ENCODE data around the gene SIKE1. TPM values are rescaled to one million over a fixed set of nuclear protein-coding genes. Genes with fewer than 3 reads are reported as not detected.

Gene SIKE1
- total and polyA plus RNA-seq, 2 experiments from 2014 or later = 40.5 to 50.1 TPM

DNA sequence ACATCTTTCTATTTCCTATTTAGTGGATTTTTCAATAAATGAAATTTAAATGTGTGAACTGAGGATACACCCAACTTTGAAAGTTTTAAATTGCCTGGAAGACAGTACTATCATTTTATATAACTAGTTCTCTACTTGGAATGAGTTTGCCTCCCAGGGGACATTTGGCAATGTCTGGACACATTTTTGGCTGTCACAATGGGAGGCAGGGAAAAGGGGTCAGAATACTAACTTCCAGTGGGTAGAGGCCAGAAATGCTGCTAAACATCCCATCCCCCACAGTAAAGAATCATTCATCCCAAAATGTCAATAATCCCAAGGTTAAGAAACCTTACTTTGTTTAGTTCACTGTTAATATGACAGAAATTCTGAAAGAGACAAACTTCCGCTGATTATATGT is 50.7 kb downstream of the SIKE1 start:
- no peaks in the 10 kb centered on the region for H3K36me3 ChIP-seq (replicated peaks; ENCODE audit: insufficient read depth, low read depth)
- TF ChIP-seq EZH2phosphoT487 (IDR thresholded peaks at IDR 0.05; ENCODE audit: low read depth, severe bottlenecking, unreplicated experiment) (no peak), EZH2 (IDR thresholded peaks at IDR 0.05; ENCODE audit: borderline replicate concordance) (no peak)
- TF ChIP-seq, protein P1, sequence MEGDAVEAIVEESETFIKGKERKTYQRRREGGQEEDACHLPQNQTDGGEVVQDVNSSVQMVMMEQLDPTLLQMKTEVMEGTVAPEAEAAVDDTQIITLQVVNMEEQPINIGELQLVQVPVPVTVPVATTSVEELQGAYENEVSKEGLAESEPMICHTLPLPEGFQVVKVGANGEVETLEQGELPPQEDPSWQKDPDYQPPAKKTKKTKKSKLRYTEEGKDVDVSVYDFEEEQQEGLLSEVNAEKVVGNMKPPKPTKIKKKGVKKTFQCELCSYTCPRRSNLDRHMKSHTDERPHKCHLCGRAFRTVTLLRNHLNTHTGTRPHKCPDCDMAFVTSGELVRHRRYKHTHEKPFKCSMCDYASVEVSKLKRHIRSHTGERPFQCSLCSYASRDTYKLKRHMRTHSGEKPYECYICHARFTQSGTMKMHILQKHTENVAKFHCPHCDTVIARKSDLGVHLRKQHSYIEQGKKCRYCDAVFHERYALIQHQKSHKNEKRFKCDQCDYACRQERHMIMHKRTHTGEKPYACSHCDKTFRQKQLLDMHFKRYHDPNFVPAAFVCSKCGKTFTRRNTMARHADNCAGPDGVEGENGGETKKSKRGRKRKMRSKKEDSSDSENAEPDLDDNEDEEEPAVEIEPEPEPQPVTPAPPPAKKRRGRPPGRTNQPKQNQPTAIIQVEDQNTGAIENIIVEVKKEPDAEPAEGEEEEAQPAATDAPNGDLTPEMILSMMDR (IDR thresholded peaks at IDR 0.05; ENCODE audit: poor library complexity) = no peak
- peaks cover 17% of the 10 kb centered on the region for H4K20me1 ChIP-seq (ENCODE audit: insufficient read depth, poor library complexity, severe bottlenecking)
- no peak overlapping the region for H2AFZ ChIP-seq
- H3K4me1 ChIP-seq (ENCODE audit: insufficient read depth) = no peaks in the 10 kb centered on the region
- no peaks in the 10 kb centered on the region for H3K27me3 ChIP-seq
- H3K4me2 ChIP-seq = no peak overlapping the region
- peaks cover 65% of the 10 kb centered on the region for H3K79me2 ChIP-seq
- no peak for DNase-seq (ENCODE audit: low spot score)
- WGBS (ENCODE audit: low lambda C conversion rate, missing lambda C conversion rate) = 100% methylated on average over 1 of the region's 1 CpG
- H3K9me2 ChIP-seq (replicated peaks; ENCODE audit: insufficient read depth) = no peaks in the 10 kb centered on the region
- H3K27ac ChIP-seq = no peak overlapping the region
- no peak overlapping the region for H3K4me3 ChIP-seq
- no peaks in the 10 kb centered on the region for H3K9me3 ChIP-seq (ENCODE audit: low read depth)

DNA sequence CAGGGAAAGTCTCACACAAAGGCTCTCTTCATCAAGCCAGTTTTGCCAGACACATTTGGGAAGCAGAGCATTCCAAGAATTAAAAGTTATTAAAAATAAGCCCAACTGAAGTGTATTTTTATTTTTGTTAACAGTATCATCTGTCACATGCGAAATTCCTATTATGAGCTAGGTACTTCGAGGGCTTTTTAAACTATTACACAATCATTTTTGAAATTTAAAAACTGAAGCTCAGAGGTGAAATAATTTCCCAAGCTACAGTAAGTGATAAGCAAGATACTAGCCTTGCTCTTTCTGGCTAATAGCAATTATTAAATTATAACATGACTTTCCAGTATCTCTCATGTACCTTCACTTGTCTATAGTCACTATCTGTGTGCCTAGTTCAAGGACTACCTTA is 51.9 kb downstream of the SIKE1 start:
- Histone ChIP-seq H3K27ac (no peak overlapping the region), H2AFZ (no peak overlapping the region), H3K27me3 (no peaks in the 10 kb centered on the region), H3K4me3 (no peak overlapping the region), H3K36me3 (replicated peaks; ENCODE audit: insufficient read depth, low read depth) (no peaks in the 10 kb centered on the region), H3K79me2 (peaks cover 58% of the 10 kb centered on the region), H4K20me1 (ENCODE audit: insufficient read depth, poor library complexity, severe bottlenecking) (peaks cover 17% of the 10 kb centered on the region), H3K9me3 (ENCODE audit: low read depth) (no peaks in the 10 kb centered on the region), H3K4me2 (no peak overlapping the region), H3K4me1 (ENCODE audit: insufficient read depth) (no peaks in the 10 kb centered on the region), H3K9me2 (replicated peaks; ENCODE audit: insufficient read depth) (no peaks in the 10 kb centered on the region)
- no peak for DNase-seq (ENCODE audit: low spot score)
- WGBS (ENCODE audit: low lambda C conversion rate, missing lambda C conversion rate) = 95% methylated on average over 2 of the region's 2 CpGs
- no peak for TF ChIP-seq EZH2 (IDR thresholded peaks at IDR 0.05; ENCODE audit: borderline replicate concordance)
- TF ChIP-seq, protein P1 (IDR thresholded peaks at IDR 0.05; ENCODE audit: poor library complexity) = no peak
- no peak for TF ChIP-seq EZH2phosphoT487 (IDR thresholded peaks at IDR 0.05; ENCODE audit: low read depth, severe bottlenecking, unreplicated experiment)

DNA sequence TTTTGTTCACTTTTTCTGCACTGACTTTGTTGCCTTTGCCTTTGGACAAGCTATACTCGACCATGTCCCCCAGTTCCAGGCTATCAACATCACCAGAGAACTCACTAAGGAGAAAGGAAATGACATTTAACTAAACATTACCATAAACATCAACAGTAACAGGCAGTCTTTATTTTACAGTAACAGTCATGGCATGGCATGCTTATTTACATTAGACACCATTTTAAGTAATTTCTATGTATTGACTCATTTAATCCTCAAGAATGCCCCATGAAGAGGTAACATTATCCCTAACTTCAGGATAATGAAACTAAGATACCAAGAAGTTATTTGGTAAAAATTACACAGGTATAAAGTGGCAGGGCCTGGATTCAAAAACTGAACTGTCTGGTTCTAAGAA is 55.3 kb downstream of the SIKE1 start:
- peaks cover 2% of the 10 kb centered on the region for H3K4me1 ChIP-seq (ENCODE audit: insufficient read depth)
- TF ChIP-seq, protein P1 (IDR thresholded peaks at IDR 0.05; ENCODE audit: poor library complexity) = no peak
- TF ChIP-seq EZH2phosphoT487 (IDR thresholded peaks at IDR 0.05; ENCODE audit: low read depth, severe bottlenecking, unreplicated experiment) (no peak), EZH2 (IDR thresholded peaks at IDR 0.05; ENCODE audit: borderline replicate concordance) (no peak)
- no peaks in the 10 kb centered on the region for H3K9me3 ChIP-seq (ENCODE audit: low read depth)
- no peak overlapping the region for H3K4me3 ChIP-seq
- H3K79me2 ChIP-seq = peaks cover 37% of the 10 kb centered on the region
- no peak overlapping the region for H2AFZ ChIP-seq
- no peaks in the 10 kb centered on the region for H3K9me2 ChIP-seq (replicated peaks; ENCODE audit: insufficient read depth)
- no peak overlapping the region for H3K4me2 ChIP-seq
- no peak overlapping the region for H3K27ac ChIP-seq
- 88% methylated on average over 1 of the region's 1 CpG for WGBS (ENCODE audit: low lambda C conversion rate, missing lambda C conversion rate)
- H3K27me3 ChIP-seq = no peaks in the 10 kb centered on the region
- no peak for DNase-seq (ENCODE audit: low spot score)
- no peaks in the 10 kb centered on the region for H3K36me3 ChIP-seq (replicated peaks; ENCODE audit: insufficient read depth, low read depth)
- H4K20me1 ChIP-seq (ENCODE audit: insufficient read depth, poor library complexity, severe bottlenecking) = peaks cover 13% of the 10 kb centered on the region

DNA sequence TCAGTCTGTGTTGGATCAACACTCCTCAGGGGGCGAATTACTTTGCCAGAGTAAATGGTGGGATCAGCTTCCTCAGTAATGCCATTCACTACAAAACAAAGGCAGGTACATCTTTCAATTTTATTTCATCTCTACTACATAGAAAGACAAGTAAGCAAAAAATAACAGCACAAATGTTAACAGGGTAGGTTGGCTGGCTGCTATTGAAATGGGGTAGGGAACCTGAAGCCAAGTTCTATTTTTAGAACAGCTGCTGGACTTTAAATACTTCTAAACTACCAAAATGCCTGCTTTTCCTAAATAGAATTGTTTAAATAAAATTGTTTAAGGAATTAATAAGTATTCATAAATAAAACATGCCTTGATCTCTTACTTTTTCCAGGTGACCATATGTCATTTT is 56.6 kb downstream of the SIKE1 start:
- TF ChIP-seq EZH2 (IDR thresholded peaks at IDR 0.05; ENCODE audit: borderline replicate concordance) (no peak), EZH2phosphoT487 (IDR thresholded peaks at IDR 0.05; ENCODE audit: low read depth, severe bottlenecking, unreplicated experiment) (no peak)
- TF ChIP-seq, protein P1 (IDR thresholded peaks at IDR 0.05; ENCODE audit: poor library complexity) = no peak
- Histone ChIP-seq H3K4me3 (no peak overlapping the region), H3K9me3 (ENCODE audit: low read depth) (no peaks in the 10 kb centered on the region), H3K4me1 (ENCODE audit: insufficient read depth) (peaks cover 4% of the 10 kb centered on the region), H3K36me3 (replicated peaks; ENCODE audit: insufficient read depth, low read depth) (no peaks in the 10 kb centered on the region), H3K79me2 (peaks cover 30% of the 10 kb centered on the region), H3K9me2 (replicated peaks; ENCODE audit: insufficient read depth) (no peaks in the 10 kb centered on the region), H2AFZ (no peak overlapping the region), H3K27ac (no peak overlapping the region), H3K4me2 (no peak overlapping the region), H4K20me1 (ENCODE audit: insufficient read depth, poor library complexity, severe bottlenecking) (peaks cover 7% of the 10 kb centered on the region), H3K27me3 (no peaks in the 10 kb centered on the region)
- no peak for DNase-seq (ENCODE audit: low spot score)
- WGBS (ENCODE audit: low lambda C conversion rate, missing lambda C conversion rate) = 96% methylated on average over 1 of the region's 1 CpG

Data from hepatocyte (in vitro differentiated cells).